NCI-H1436 (cell line): Measurements from ENCODE around the gene PCSK9.

ENCODE experiments used
- DNase-seq: peaks from one replicate; lab custom pipeline; 2025; lab: John Stamatoyannopoulos, UW

PCSK9 gene

GRCh38 chr1:55039342-55040082 lies at the start of gene PCSK9:
TSS of gene PCSK9 (plus strand) at chr1:55039548. CDS start at chr1:55039838, 290 bp downstream.
- DNase-seq: no peak

GRCh38 chr1:54989968-54990810 lies 49.2 kb upstream of the PCSK9 start:
- no peak for DNase-seq

GRCh38 chr1:54990916-54991315 lies 48.4 kb upstream of the PCSK9 start:
- no peak for DNase-seq

GRCh38 chr1:54991939-54992338 lies 47.4 kb upstream of the PCSK9 start:
- no peak for DNase-seq

GRCh38 chr1:54993140-54993539 lies 46.2 kb upstream of the PCSK9 start:
- DNase-seq: no peak

- no peak for DNase-seq
Observed at GRCh38 chr1:54994355-54994990, 44.9 kb upstream of the PCSK9 start.

DNA sequence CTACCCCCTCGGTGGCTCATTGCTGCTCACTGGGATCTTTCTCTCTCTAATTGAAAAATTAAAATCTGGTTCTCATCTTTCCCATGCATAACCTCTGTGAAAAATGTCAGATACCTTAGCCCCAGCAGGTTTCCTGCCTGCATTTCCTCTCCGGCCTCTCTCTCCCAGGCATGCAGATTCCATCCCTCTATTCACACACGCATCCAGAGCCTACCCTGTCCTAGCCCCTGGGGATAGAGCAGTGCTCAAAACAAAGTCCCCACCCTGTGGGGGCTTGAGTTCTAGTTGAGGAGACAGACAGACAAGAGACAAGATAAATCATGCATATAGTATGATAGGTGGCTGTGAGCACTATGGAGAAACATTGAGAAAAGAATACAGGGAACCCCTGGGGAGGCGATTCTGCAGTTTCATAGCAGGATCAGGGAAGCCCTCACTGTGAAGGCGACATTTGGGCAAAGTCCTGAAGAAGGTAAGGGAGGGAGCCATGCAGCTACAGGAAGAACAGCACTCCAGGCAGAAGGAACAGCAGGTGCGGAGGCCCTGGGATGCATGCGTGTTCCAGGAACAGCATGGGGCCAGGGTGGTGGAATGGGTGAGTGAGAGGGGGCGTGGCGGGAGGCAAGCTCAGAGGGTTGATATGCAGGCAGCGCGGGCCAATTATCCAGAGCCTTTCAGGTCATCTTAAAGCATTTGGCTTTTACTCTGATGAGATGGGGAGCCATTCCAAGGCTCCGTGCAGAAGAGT lies 44.2 kb upstream of the PCSK9 start:
- no peak for DNase-seq

DNA sequence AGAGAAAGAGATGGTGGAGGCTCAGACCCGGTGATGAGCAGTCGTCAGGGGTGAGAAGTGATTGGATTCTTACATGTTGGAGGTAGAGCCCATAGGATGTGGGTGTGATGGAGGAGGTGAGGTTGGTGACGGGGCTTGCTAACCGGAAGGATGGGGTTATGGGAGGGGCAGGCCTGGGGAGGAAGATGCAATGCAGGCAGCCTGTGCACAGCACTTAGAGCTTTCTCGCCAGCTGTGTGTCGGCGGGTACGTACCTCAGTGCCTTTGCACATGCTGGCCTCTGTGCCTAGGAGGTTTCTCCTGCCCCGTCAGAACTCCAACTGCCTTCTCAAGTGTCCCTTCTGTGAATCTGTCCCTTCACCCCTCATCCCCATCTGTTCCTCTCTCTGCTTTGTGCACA lies 43.5 kb upstream of the PCSK9 start:
- no peak for DNase-seq

DNA sequence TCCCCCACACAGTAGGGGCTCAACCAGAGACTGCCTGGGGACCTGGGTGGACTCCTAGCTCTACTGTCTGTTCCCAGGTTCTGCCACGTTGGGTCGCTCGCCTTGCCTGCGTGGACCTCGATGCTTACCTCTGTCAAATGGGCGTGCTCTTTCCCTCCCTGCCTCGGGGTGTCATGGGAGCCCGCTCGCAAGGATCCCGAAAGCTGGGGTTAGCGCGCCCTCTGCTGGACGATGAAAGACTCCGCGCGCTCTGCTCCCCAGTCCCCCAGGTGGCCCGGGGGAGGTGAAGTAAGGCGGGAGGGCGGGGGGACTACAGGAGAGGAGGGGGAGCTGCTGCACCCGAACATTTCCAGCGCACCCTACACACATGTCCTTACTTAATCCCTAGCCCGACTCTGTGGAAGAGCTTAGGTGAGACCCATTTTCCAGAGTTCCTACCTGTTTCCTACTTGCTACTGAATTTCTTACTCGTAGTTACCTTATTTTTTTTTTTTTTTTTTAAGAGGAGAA lies 42.9 kb upstream of the PCSK9 start:
- no peak for DNase-seq

- no peak for DNase-seq
Observed at GRCh38 chr1:54996869-54997710, 42.3 kb upstream of the PCSK9 start.

DNA sequence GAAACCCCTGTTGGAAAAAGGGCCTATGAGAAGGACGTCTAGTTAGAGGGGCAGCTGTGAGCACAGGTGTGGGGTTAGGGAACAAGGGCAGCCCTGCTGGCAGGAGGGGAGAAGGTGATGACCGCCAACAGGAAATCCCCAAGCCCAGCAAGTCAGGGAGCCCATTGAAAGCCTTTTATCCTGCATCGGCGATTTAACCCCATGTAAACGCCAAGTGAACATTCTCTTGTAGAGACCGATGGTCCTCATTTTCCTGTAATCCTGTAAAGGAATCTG lies 41.7 kb upstream of the PCSK9 start:
- DNase-seq: no peak

GRCh38 chr1:54998100-54998499 lies 41.2 kb upstream of the PCSK9 start:
- no peak for DNase-seq

DNA sequence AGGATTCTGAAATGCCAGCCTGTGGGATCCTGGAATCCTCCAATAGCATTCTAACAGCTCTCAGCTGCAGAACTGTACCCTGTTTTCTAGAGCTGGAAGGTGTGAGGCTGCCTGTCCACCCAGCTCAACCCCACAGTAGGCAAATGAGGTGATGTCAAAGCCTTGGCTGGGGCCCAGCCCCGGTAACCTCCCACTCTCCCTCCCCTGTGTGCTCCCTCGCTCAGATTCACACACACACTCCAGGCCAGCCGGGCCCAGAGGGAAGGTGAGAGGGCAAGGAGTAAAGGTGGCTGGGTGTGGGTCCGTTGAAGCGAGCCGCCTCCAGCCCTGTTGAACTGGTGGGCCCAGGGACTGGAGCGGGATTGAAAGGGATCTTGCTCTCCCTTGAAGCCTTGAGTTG lies 40.7 kb upstream of the PCSK9 start, which contains the start of gene BSND:
BSND (plus strand) TSS at position 257 of the 400 bp plus-strand sequence. CDS start 254 bp downstream, outside the sequence.
- no peak for DNase-seq

- no peak for DNase-seq
Observed at GRCh38 chr1:55000110-55001085, 39.0 kb upstream of the PCSK9 start.

DNA sequence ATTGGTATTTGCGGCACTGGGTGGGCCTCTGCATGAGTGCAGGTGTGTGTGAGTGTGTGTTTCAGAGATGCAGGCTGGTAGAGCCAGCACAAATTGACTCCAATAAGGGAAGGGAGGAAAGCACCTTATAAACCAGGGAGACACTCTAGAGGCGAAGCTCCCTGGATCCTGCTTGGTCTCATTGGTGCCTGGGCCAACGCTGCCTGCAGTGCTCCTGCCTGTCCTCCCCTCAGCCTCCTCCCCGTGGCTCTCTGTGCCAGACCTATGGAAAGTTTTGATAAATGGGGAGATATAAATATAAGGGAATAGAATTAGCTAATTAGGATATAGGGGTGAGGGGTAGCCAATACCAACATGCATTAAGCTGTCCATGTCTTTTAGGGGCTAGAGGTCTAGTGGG lies 38.0 kb upstream of the PCSK9 start:
- DNase-seq: no peak

DNA sequence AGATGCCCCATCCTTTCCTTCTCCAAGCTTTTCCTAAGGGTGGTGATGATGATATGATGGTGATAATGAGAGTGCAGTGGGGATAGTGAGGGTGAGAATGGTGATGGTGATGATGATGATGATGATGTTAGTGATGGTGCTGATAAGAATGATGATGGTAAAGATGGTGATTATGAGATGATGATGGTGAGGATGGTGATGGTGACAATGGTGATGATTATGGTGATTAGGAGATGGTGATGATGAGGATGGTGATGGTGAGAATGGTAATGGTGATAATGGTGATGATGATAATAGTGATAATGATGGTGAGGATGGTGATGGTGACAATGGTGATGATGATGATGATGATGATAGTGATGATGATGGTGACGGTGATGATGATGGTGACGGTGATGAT lies 36.7 kb upstream of the PCSK9 start:
- no peak for DNase-seq

GRCh38 chr1:55005351-55006140 lies 33.8 kb upstream of the PCSK9 start:
- no peak for DNase-seq

DNA sequence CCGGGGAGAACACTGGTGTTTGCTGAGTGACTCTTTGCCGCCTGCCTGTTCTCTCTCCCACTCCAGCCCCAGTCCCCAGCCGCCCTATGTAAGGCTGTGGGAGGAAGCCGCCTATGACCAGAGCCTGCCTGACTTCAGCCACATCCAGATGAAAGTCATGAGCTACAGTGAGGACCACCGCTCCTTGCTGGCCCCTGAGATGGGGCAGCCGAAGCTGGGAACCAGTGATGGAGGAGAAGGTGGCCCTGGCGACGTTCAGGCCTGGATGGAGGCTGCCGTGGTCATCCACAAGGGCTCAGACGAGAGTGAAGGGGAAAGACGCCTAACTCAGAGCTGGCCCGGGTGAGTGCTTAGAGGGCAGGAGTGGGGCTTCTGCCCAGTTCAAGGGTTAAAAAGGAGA lies 32.4 kb upstream of the PCSK9 start:
- no peak for DNase-seq

DNA sequence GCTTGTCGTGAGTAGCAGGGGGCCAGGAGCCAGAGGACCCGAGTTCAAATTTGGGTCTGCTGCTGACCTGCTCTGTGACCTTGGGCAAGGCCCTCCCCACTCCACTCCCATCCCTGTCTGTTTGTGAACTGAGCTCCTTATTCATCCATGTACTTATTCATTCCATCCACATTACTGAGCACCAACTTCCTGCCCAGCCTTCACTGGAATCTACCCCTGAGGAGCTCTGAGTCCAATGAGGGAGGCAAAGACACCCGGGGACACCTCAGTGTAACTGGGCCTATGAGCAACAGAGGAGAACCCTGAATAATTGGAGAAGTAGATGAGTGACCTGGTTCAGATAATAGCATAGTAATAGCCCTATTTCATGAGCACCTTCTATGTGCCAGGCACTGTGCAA lies 31.7 kb upstream of the PCSK9 start:
- no peak for DNase-seq
